Measurements from ENCODE around the gene CLEC1B.

DNA sequence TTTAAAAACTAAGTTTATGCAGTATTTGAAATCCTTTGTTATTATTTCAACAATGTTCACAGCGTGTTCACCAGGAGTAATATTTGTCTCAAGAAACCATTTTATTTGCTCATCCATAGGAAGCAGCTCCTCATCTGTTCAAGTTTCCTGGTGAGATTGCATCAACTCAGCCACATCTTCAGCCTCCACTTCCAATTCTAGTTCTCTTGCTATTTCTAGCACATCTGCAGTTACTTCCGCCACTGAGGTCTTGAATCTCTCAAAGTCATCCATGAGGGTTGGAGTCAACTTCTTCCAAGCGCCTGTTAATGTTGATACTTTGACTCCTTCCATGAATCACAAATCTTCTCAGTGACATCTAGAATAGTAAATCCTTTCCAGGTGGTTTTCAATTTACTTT lies 49.6 kb upstream of the CLEC1B start:
- TF ChIP-seq CTCF (conservative IDR thresholded peaks at IDR 0.05) (no peak), ZFX (IDR thresholded peaks at IDR 0.05) (no peak)

Measured in C4-2B (cell line).